GM06990 (cell line): ENCODE measurements around the gene NTSR1.

Experiments used
- DNase-seq: peaks from one replicate; pipeline ENCODE4 v3.0.0-alpha.2; 2011; ENCODE audit not compliant: insufficient read length; ENCODE audit errors: extremely low read depth
- H3K27me3 ChIP-seq: replicated peaks from 2 replicates; pipeline ENCODE4 v1.6.0; 2011; ENCODE audit warnings: low read length; ENCODE audit not compliant: control insufficient read depth, insufficient read depth
- H3K36me3 ChIP-seq: 2 replicates; pipeline ENCODE4 v1.5.1; 2011; ENCODE audit warnings: low read length; ENCODE audit not compliant: control insufficient read depth, insufficient read depth
- H3K4me3 ChIP-seq: replicated peaks from 2 replicates; pipeline ENCODE4 v1.5.1; 2011; ENCODE audit warnings: low read depth, mild to moderate bottlenecking, control low read depth, low read length
- TF ChIP-seq, protein P1 (sequence below): IDR thresholded peaks from 2 replicates; pipeline ENCODE4 v1.5.1; 2011; ENCODE audit warnings: low read length, control low read depth, mild to moderate bottlenecking, inconsistent platforms; ENCODE audit not compliant: insufficient read depth, poor library complexity, severe bottlenecking

NTSR1 gene

GRCh38 chr20:62733526-62733842 lies 24.8 kb downstream of the NTSR1 start:
- Histone ChIP-seq H3K36me3 (no peaks in the 10 kb centered on the region), H3K4me3 (no peak overlapping the region), H3K27me3 (peaks cover 1% of the 10 kb centered on the region; the same call in 1 of the 2 replicates)
- DNase-seq = no peak
- TF ChIP-seq, protein P1, sequence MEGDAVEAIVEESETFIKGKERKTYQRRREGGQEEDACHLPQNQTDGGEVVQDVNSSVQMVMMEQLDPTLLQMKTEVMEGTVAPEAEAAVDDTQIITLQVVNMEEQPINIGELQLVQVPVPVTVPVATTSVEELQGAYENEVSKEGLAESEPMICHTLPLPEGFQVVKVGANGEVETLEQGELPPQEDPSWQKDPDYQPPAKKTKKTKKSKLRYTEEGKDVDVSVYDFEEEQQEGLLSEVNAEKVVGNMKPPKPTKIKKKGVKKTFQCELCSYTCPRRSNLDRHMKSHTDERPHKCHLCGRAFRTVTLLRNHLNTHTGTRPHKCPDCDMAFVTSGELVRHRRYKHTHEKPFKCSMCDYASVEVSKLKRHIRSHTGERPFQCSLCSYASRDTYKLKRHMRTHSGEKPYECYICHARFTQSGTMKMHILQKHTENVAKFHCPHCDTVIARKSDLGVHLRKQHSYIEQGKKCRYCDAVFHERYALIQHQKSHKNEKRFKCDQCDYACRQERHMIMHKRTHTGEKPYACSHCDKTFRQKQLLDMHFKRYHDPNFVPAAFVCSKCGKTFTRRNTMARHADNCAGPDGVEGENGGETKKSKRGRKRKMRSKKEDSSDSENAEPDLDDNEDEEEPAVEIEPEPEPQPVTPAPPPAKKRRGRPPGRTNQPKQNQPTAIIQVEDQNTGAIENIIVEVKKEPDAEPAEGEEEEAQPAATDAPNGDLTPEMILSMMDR = no peak

- Histone ChIP-seq H3K36me3 (no peaks in the 10 kb centered on the region), H3K4me3 (no peak overlapping the region), H3K27me3 (peaks cover 1% of the 10 kb centered on the region; the same call in 1 of the 2 replicates)
- DNase-seq = no peak
- TF ChIP-seq, protein P1 = no peak
Observed at GRCh38 chr20:62733891-62734290, 25.3 kb downstream of the NTSR1 start.

DNA sequence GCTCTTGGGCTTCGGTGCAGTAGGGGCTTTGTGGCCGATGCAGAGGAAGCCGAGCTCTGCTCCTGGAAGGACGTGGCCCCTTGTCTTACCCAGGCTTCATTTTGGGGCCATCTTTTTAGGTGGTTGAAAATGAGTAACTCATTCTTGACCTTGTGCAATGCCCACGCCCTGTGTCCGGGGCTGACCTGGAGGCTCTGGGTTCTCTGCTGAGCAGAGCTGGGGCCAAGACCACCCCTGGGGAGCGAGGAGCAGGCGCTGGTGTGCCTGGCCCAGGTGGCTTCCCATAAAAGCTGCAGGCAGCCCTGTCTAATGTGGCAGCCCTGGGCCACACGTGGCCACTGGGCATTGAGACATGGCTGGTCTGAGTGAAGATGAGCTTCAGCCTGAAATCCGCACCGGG lies 25.7 kb downstream of the NTSR1 start:
- DNase-seq = no peak
- H3K36me3 ChIP-seq = no peaks in the 10 kb centered on the region
- peaks cover 1% of the 10 kb centered on the region; the same call in 1 of the 2 replicates for H3K27me3 ChIP-seq
- H3K4me3 ChIP-seq = no peak overlapping the region
- TF ChIP-seq, protein P1 = no peak

- no peak for DNase-seq
- no peak overlapping the region for H3K4me3 ChIP-seq
- TF ChIP-seq, protein P1 = no peak
- H3K27me3 ChIP-seq = peaks cover 1% of the 10 kb centered on the region; the same call in 1 of the 2 replicates
- no peaks in the 10 kb centered on the region for H3K36me3 ChIP-seq
Observed at GRCh38 chr20:62734881-62735280, 26.2 kb downstream of the NTSR1 start.

DNA sequence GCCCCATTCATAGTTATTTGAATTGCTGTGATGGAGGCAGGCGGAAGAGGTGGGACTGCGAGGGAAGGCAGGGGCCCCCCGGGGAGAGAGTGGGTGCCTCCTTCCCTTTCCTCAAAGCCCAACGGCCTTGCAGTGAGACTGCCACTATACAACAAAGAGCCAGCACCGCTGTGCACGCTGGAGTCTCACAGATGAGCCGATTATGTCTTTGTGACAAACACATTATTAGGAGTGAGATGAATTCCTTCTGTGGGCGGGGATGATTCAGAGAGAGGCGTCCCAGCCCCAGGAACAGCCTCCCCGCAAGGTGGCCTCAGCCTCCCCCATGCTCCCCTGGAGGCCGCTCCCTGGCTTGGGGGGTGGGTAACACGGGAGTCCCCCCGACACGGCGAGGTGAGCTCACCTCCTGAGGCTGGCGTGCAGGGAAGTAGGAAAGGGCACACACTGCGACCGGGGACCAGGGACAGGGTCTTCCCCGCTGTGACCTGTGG lies 26.7 kb downstream of the NTSR1 start:
- TF ChIP-seq, protein P1 = no peak
- no peaks in the 10 kb centered on the region for H3K36me3 ChIP-seq
- DNase-seq = no peak
- H3K4me3 ChIP-seq = no peak overlapping the region
- H3K27me3 ChIP-seq = peaks cover 1% of the 10 kb centered on the region; the same call in 1 of the 2 replicates

DNA sequence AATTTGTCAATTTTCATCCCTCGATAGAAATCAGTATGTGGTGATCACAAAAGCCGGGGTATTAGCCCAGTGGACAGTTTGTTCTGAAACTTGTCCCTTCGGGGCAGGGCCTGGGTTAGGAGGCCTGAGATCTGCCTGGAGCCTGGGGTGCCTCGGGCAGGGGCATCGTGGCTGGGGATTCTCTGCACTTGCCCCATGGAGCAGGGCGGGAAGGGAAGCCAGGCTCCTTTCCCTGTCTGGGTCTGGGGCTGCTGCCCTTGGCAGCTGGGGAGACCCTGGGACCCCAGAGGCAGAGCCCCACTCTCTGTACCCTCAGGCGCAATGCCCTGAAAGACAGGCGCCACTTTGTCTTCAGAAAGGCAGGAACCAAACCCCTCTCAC lies 27.4 kb downstream of the NTSR1 start:
- H3K27me3 ChIP-seq = peaks cover 1% of the 10 kb centered on the region; the same call in 1 of the 2 replicates
- no peak overlapping the region for H3K4me3 ChIP-seq
- no peaks in the 10 kb centered on the region for H3K36me3 ChIP-seq
- no peak for DNase-seq
- TF ChIP-seq, protein P1 = no peak
